Stomach (tissue), 9 donors: ENCODE measurements around the gene OPCML. TPM values are rescaled to one million over a fixed set of nuclear protein-coding genes. Genes with fewer than 3 reads are reported as not detected.

Source experiments
- DNase-seq, 2 donors: peaks; one replicate each; pipeline versions ENCODE4 v3.0.0 to v3.0.0-alpha.2; 2013 to 2019
- H3K27ac ChIP-seq, 5 donors: fragments of 200-600 bp in 4 of 5; sonication (generic) in 4 of 5; one replicate each; pipeline ENCODE4 v1.5.1; 2013 to 2019; ENCODE audit warnings: mild to moderate bottlenecking in 1 of 5, moderate library complexity in 1 of 5
- H3K27me3 ChIP-seq, 3 donors: fragments of 200-600 bp; sonication (generic); one replicate each; pipeline ENCODE4 v1.5.1; 2017 to 2019; ENCODE audit warnings: mixed run types in 1 of 3
- H3K36me3 ChIP-seq, 4 donors: fragments of 200-600 bp; sonication (generic); 1 replicate in 3 of 4; 2 replicates in 1 of 4; pipeline ENCODE4 v1.5.1; 2016 to 2019
- H3K4me1 ChIP-seq, 4 donors: fragments of 200-600 bp; sonication (generic); one replicate each; pipeline ENCODE4 v1.5.1; 2016 to 2019
- H3K4me3 ChIP-seq, 4 donors: fragments of 200-600 bp; sonication (generic) in 3 of 4; one replicate each; pipeline ENCODE4 v1.5.1; 2016 to 2019; ENCODE audit warnings: mild to moderate bottlenecking in 1 of 4
- H3K9me3 ChIP-seq, 4 donors: fragments of 200-600 bp; sonication (generic); one replicate each; pipeline ENCODE4 v1.5.1; 2016 to 2019
- CTCF ChIP-seq, 7 experiments: fragments of 450-650 bp in 4 of 7; fragments of 200-600 bp in 3 of 7; sonication (generic) in 3 of 7; IDR thresholded peaks; one replicate each; pipeline ENCODE4 v1.5.1; 2016 to 2019; ENCODE audit warnings: antibody characterized with exemption in 7 of 7, control low read depth in 2 of 7, mild to moderate bottlenecking in 1 of 7
- EP300 ChIP-seq: sonication (generic); formaldehyde crosslinking; IDR thresholded peaks from one replicate; pipeline ENCODE4 v1.6.1; 2017; ENCODE audit warnings: antibody characterized with exemption
- POLR2A ChIP-seq, 4 donors: fragments of 450-650 bp; IDR thresholded peaks; one replicate each; pipeline ENCODE4 v1.6.1; 2016; ENCODE audit warnings: antibody characterized with exemption in 4 of 4, control low read depth in 2 of 4, mild to moderate bottlenecking in 1 of 4, moderate library complexity in 1 of 4
- POLR2AphosphoS5 ChIP-seq, 3 donors: sonication (generic); formaldehyde crosslinking; IDR thresholded peaks; one replicate each; pipeline ENCODE4 v1.6.1; 2016; ENCODE audit warnings: antibody characterized with exemption in 3 of 3
- WGBS, 5 donors: extraction: QIAGEN DNeasy Blood & Tissue Kit in 3 of 5; methylation state at CpG; one replicate each; pipeline versions ENCODE4 v1.1.5 to v1.1.7; 2013 to 2018; 5-methylcytosine and 5-hydroxymethylcytosine counted together
- intact Hi-C: fragments of 100-400 bp; cut with DNase I; formaldehyde crosslinking; loops from one replicate; pipeline ENCODE4 v1.15.1; 2023; ENCODE audit warnings: low total_unique reads
- polyA plus RNA-seq, 3 donors: library from polyadenylated mRNA; stranded (reverse); fragments of 200-250 nt; gene quantifications; one replicate each; pipeline ENCODE4 v1.2.3, GENCODE V29; 2013
- total RNA-seq, 5 donors: library from RNA; depleted of rRNA; stranded (reverse); fragments of >200 nt; gene quantifications; one replicate each; pipeline versions ENCODE4 v1.1.0 to v1.2.3, GENCODE V29; 2014 to 2016
- donor health status: healthy with polysubstance abuse.
- donor health status: Bipolar disorder and iron deficiency.
- donor health status: healthy.

OPCML gene
- total and polyA plus RNA-seq, 8 donors = 0.03 to 0.92 (median 0.55) TPM; not detected in 3

- no peak overlapping the region for H3K4me3 ChIP-seq
- peaks cover 0 to 20% (median 14%) of the 10 kb centered on the region in 4 donors for H3K9me3 ChIP-seq
- intact Hi-C loops = no loop called here
- peaks cover 0 to 5% (median 0%) of the 10 kb centered on the region in 4 donors for H3K4me1 ChIP-seq
- no peak for TF ChIP-seq EP300
- TF ChIP-seq POLR2AphosphoS5 (IDR thresholded peaks at IDR 0.05) = no peak
- TF ChIP-seq CTCF (IDR thresholded peaks at IDR 0.05) = no peak
- no peak for TF ChIP-seq POLR2A (IDR thresholded peaks at IDR 0.05)
- no peak for DNase-seq
- peaks cover 0 to 63% (median 28%) of the 10 kb centered on the region in 3 donors for H3K27me3 ChIP-seq
- WGBS, 5 donors = 80 to 94% (median 82%) methylated on average over 10 to 13 of the region's 13 CpGs
- no peak overlapping the region for H3K27ac ChIP-seq
- no peaks in the 10 kb centered on the region for H3K36me3 ChIP-seq
These were observed 527.9 kb downstream of the OPCML start for GRCh38 chr11:133004369-133004768.

DNA sequence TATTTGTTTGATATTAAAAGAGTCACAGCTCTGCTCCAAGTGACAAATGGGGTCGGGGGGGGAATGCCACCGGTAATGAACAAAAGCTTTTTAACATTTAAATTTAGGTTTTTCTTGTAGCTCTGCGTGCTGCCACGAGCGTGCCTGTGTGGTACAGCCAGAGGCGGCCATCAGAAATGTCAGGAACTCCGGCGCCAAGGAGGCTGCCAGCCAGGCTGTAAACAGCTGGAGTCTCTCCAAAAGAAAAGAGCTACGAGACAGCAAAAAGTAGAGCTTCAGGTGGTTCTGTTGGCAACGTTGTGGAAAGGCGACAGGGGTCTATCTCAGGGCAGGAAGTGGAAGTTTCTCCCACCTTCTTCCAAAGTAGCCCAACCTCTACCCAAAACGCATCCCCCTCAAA lies 532.8 kb downstream of the OPCML start:
- intact Hi-C loops = no loop called here
- whole genome bisulfite sequencing, 5 donors = 39 to 50% (median 49%) methylated on average over 12 of the region's 12 CpGs
- TF ChIP-seq EP300 = no peak
- no peak for TF ChIP-seq POLR2A (IDR thresholded peaks at IDR 0.05)
- no peak for TF ChIP-seq POLR2AphosphoS5 (IDR thresholded peaks at IDR 0.05)
- TF ChIP-seq CTCF (IDR thresholded peaks at IDR 0.05) = no peak
- Histone ChIP-seq H3K36me3 (no peaks in the 10 kb centered on the region), H3K9me3 (peaks cover 0 to 7% (median 2%) of the 10 kb centered on the region in 4 donors), H3K27me3 (peaks cover 0 to 77% (median 44%) of the 10 kb centered on the region in 3 donors), H3K27ac (no peak overlapping the region), H3K4me1 (peaks cover 0 to under 1% (median 0%) of the 10 kb centered on the region in 4 donors), H3K4me3 (no peak overlapping the region)
- no peak for DNase-seq

DNA sequence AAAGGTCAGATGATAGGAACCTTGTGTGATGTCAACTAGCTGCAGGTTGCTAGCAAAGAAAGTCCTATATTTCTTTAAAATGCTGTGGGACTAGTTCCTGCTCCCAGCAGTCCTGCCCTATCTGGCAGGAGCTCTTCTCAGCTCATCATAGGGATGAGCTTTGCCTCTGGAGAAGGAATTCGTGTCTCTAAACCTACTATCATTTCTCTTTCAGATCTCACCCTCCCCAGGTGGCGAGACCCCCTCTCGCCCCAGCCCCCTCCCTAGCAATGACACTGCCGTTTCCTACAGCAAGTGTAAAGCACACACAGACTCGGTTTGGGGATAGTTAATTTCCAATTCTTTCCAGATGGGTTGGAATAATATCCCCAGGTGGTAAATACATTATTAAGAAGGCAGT lies 533.3 kb downstream of the OPCML start:
- Histone ChIP-seq H3K4me3 (no peak overlapping the region), H3K36me3 (no peaks in the 10 kb centered on the region), H3K4me1 (peaks cover 0 to 6% (median 1%) of the 10 kb centered on the region in 4 donors), H3K27ac (no peak overlapping the region), H3K9me3 (peaks cover 0 to 7% (median 2%) of the 10 kb centered on the region in 4 donors), H3K27me3 (peaks cover 0 to 77% (median 46%) of the 10 kb centered on the region in 3 donors)
- WGBS, 5 donors = 49 to 62% (median 53%) methylated on average over 5 of the region's 5 CpGs
- DNase-seq = no peak
- TF ChIP-seq POLR2A (IDR thresholded peaks at IDR 0.05) = no peak
- intact Hi-C loops = no loop called here

- WGBS, 5 donors = 81 to 87% (median 82%) methylated on average over 5 of the region's 5 CpGs
- Histone ChIP-seq H3K27ac (no peak overlapping the region), H3K27me3 (peaks cover 7 to 80% (median 55%) of the 10 kb centered on the region in 3 donors), H3K9me3 (no peaks in the 10 kb centered on the region), H3K4me1 (peaks cover 0 to 12% (median 2%) of the 10 kb centered on the region in 4 donors), H3K36me3 (no peaks in the 10 kb centered on the region), H3K4me3 (no peak overlapping the region)
- DNase-seq = no peak
- TF ChIP-seq CTCF (IDR thresholded peaks at IDR 0.05) (no peak), EP300 (no peak), POLR2AphosphoS5 (IDR thresholded peaks at IDR 0.05) (no peak), POLR2A (IDR thresholded peaks at IDR 0.05) (no peak)
- intact Hi-C loops = no loop called here
These were observed 534.9 kb downstream of the OPCML start for GRCh38 chr11:132997396-132997795.

DNA sequence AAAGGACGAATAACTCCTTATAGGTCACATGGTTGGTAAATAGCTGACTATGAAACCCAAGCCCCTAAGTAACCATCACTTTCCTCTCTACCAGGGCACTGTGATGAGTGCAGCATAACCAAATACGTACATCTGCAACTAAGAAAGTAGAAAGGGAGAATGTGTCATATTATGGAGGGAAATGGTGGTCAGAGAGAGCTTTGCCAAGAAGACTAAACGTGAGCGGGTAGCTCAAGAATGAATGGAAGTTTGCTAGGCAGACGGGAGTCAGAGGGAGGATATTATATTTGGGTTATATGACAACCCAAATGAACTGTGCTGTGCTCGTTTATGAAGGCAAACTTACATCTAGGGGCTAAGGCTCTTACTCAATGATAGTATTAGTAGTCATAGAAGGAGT lies 537.3 kb downstream of the OPCML start:
- Histone ChIP-seq H3K27me3 (peaks cover 7 to 87% (median 54%) of the 10 kb centered on the region in 3 donors), H3K27ac (no peak overlapping the region), H3K36me3 (no peaks in the 10 kb centered on the region), H3K4me3 (no peak overlapping the region), H3K9me3 (no peaks in the 10 kb centered on the region), H3K4me1 (peaks cover 0 to 12% (median 2%) of the 10 kb centered on the region in 4 donors)
- no peak for TF ChIP-seq POLR2A (IDR thresholded peaks at IDR 0.05)
- intact Hi-C loops = no loop called here
- WGBS, 5 donors = 65 to 81% (median 77%) methylated on average over 6 of the region's 6 CpGs
- DNase-seq = no peak
